Stimulated activated naive CD4-positive, alpha-beta T cell (primary cell): ENCODE results near the gene NDUFS1.
"Not testable (repeated sequence)": the region's sequence is repeated elsewhere in the genome, so short reads cannot be mapped to it uniquely, and the experiment has no call there.

Experiments
- DNase-seq, 6 experiments: peaks; one replicate each; lab custom pipeline; 2025; lab: John Stamatoyannopoulos, UW

Gene NDUFS1

DNA sequence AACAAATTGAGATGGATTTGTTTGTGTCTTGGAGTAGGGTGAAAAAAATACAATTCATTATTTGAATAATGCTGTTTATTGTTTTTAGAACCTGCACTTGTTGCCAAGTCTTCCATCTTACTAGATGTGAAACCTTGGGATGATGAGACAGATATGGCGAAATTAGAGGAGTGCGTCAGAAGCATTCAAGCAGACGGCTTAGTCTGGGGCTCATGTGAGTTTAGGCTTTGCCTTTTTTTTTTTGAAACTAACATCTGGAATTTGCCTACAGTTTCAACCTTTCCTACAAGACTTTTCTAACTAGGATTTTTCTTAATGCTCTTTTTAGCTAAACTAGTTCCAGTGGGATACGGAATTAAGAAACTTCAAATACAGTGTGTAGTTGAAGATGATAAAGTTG is 3.2 kb upstream of the NDUFS1 start:
- DNase-seq = not testable (repeated sequence)

DNA sequence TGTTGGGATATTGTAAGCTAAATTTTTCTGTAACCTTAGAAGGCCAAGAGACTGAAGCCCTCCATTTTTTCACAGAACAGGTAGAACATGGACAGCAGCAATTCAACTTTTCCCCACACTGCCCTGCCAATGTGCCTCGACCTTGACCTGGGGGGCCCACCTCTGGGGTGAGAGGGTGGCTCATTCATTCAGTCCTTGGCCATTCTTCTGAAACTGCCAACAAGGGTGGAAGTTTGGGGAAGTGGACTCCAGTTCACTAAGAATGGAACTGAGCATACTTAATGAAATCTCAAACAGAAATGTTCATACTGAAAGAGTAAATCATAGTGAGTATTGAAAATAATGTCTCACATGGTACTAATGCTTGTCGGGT is 1.5 kb upstream of the NDUFS1 start:
- DNase-seq = no peak

DNA sequence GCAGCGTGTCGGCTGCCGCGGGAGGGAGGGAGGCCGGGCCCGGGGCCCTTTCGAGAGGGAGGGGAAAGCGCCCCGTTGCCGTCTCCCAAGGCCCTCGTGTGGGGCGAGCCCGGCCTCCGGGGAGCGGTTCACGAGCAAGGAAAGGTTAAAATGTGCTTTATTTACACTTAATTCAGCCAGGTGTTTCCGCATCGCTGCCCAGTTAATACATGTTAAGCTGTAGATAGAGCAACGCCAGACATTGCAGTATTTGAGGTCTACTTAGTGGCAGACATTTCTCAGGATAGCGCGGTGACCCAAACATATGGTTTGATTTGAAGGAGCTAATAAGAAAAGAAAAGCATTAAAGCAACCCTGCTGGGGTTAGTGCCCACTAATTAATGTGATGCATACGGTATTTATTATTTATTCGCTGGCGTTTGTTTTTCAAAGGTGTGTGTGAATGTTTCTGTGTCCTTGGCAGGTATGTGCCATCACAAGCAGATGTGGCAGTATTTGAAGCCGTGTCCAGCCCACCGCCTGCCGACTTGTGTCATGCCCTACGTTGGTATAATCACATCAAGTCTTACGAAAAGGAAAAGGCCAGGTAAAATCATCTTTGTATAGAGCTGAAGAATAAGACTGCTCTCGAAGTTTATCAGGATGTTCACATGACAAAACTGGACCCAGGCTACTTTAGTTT is 1.0 kb upstream of the NDUFS1 start:
- DNase-seq = no peak

DNA sequence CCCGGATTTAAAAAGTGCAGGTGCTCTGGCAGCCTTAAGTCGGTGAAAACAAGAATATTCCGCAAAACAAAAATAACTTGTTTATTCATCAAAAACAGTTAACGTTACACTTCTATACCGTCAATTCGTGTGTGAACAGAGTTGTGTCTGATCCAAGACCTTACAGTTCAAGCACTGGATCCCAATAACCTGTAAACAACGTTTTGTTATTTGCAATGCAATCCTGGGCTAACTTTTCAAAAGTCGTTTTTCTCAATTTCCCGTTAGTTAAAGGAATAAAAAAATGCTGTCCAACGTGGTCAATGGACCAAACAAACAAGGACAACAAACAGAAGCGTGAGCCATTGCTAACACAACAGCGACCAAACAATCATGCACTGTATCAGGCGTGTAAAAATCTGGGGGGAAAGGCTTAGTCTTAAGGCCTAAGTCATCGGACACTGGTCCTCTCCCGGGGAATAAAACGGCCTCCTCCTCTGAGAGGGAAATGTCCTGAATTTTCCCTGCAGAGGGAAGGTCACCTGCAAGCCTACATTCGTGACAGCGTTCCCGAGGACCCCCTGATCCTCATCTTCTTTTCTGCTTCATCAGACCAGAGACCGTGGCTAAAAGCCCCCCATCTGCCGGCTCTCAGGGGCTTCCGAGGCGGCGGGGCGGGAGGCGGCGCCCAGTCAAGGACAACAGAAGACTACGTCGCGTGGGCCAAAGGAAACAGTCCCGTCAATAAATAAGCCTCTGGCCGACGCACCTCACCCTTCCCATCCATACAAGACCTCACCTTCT is 490 bp downstream of the NDUFS1 start:
- DNase-seq = no peak

DNA sequence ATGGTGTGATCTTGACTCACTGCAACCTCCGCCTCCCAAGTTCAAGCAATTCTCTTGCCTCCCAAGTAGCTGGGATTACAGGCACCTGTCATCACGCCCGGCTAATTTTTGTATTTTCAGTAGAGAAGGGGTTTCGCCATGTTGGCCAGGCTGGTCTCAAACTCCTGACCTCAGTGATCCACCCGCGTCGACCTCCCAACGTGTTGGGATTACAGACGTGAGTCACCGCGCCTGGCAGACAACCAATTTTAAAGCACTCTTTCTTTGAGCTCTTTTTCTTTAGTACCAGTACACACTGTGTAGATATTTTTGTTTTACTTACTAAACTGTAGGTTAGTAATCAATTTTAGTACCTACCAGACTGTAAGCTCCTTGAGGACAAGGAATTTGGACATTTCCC is 2.2 kb downstream of the NDUFS1 start:
- DNase-seq = not testable (repeated sequence)

DNA sequence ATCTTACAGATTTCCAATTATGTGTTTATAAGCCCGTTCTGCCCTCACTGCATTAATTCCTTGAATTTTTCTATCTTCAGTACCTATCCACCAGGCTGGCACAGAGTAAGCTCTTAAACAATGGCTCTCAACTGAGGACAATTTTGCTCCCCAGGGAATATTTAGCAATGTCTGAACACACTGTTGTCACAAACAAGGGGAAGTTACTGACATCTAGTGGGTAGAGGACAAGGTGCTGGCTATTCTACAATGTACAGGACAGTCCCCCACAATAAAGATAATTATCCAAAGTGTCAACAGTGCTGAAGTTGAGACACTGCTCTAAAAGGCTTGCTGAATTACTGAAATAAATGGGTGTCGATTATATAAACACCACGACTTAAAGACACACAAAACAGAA is 5.0 kb downstream of the NDUFS1 start:
- no peak for DNase-seq

DNA sequence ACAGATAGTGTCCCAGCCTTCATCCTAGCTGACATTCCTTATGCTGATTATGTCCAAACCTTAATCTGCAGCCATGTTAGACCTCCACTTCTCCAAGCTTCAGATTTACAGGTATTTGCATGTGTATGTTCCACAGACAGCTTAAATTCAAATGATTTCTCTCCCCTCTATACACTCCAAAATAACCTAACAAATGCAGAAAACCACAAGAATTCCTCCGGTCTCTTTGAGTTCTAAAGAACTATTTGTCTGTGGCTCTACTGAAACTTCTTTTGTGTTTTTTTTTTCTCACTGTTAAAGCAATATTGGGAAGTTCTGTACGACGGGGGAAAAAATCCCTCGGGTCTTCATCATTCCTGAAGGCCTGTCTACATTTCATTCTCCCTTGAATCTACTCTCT is 8.6 kb downstream of the NDUFS1 start:
- no peak for DNase-seq

DNA sequence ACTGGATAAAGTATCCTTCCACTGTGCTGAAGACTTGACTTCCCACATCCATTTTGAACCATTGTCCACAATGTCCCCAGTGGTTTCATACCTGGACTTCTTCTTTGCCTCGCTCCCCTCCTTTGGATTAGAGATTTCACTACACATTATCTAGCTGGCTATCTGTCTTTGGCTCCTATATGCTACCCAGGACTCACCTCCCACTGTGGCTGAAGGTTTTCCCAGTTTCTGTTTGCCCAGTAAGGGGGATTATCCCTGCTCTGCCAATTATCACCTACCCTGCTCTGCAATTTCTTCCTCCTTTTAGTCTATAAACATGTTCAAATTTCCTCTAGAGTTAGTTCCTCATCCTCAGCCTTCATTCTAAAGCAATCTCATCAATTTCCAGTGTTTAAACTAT is 9.1 kb downstream of the NDUFS1 start:
- DNase-seq = no peak

DNA sequence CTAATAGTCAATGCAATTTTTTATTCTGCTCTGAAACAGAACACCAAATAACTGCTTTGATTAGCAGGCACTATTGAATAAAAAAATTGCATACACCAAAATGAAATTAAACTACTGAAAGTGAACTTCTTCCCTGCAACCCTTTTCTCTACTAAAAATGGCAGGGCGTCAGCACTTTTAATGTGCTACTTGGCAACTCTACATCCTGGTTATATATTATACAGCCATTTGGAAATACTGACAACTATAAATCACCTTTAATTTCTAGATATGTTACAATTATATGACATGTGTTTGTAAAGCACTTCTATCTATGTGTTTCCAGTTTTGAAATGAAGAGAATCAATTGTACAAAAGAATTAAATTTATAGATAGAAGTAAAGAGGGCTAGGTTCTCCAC is 9.9 kb downstream of the NDUFS1 start:
- no peak for DNase-seq

DNA sequence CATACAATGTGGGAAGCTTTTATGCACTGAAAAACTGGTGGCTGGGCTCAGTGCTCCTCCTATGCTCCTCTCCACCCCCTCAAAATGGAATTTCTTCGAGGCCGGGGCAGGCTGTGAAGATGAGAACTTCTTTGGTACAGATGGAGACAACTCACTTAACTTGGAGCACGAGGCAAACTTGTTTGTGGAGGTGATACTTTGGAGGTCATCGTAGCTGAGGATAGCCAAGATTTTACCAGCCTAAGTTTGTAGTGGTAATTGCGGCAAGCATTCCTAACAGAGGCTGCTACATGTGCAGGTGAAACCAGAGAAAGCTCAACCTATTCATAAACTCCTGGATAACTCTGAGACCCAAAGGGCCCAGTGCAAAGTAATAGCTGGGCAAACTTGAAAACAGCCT is 13.6 kb downstream of the NDUFS1 start:
- no peak for DNase-seq

DNA sequence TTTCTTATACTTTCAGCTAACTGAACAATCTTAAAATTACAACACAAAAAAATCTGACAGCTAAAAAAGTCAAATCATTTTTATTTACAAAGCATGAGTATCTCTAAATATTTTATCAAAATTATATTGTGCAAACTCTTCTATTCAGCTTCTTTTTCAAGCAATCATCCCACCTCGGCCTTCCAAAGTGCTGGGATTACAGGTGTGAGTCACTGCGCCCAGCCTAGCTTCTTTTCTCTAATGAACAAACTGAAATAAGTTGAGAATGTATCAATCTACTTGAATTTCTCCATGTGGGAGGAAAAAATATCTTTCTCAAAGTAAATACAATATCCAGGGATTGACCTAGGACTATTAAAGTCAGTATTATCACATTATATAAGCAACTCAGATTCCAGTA is 14.9 kb downstream of the NDUFS1 start:
- DNase-seq = no peak

DNA sequence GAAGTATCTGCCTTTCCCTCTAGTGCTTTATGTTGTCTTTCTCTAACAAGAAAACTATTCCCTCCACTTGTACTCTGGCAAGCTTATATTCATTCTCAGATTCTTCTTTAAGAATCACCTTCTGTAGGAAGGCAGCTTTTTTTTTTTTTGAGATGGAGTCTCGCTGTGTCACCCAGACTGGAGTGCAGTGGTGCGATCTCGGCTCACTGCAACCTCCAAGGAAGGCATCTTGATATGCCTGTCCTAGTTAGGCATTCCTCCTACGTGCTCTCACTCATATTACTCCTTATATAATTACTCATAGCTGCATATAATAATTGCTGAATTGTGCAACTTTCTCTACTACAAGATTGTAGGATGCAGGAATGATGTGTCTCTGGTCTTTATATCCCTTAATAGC is 15.8 kb downstream of the NDUFS1 start:
- DNase-seq = no peak

DNA sequence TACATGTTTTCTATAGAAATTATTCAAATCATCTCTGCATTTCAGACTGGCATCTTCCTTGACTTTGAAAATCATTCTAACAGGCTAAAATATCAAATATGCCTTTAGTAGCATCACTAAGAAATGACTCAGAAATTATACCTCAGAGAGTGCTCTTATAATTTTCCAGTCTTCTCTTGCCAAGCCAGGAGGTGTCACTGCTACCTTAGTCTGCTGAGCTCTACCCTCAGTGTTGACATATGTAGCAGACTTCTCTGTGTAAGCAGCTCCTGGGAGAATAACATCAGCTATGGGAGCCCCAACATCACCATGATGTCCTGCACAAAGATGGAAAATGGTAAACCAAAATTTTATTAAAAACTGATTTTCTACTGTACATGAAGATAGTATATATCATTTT is 31.6 kb downstream of the NDUFS1 start:
- no peak for DNase-seq

DNA sequence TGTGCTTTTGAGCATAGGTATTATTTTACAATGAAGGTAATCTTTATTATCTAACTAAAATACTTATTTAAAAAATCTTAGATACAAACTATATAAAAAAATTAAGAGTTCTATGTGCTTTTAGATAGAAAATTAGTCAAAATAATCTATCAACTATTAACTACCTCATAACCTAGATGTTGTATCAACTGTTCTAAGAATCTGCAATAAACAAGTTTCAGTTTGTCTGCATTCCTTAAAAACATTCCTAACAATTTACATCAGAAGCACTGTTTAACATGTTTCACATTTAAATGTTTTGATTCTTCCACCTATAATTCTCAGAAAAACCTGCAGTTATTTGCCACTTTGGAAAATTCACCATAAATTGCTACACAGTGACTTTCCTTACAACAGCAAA is 33.3 kb downstream of the NDUFS1 start:
- no peak for DNase-seq

DNA sequence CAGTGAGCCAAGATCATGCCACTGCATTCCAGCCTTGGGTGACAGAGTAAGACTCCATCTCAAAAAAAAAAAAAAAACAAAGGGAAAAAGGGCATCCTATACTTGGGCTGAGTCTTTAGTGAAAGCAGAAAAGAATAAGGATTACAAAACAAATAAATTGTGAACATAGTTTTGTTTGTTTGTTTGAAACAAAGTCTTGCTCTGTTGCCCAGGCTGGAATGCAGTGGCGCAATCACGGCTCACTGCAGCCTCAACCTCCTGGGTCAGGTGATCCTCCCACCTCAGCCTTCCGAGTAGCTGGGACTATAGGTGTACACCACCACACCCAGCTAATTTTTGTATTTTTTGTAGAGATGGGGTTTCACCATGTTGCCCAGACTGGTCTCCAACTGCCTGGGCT is 36.7 kb downstream of the NDUFS1 start:
- not testable (repeated sequence) for DNase-seq

DNA sequence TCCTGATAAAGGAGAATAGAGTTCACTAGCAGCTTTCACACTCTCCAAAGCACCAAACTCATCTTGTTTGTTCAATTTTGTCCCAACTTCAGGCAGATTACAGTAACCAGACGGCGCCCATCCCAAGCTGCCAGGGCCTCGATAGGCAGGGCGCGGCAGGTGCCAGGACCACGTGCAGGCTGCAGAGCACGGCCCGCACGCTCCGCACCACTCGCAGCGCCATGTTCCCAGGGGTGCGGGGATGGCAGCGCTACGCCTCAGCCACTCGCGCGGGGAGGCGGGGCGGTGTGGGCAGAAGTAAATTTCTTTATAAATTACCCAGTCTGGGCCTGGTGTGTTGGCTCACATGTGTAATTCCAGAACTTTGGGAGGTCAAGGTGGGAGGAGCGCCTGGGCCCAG is 43.0 kb downstream of the NDUFS1 start:
- no peak for DNase-seq

DNA sequence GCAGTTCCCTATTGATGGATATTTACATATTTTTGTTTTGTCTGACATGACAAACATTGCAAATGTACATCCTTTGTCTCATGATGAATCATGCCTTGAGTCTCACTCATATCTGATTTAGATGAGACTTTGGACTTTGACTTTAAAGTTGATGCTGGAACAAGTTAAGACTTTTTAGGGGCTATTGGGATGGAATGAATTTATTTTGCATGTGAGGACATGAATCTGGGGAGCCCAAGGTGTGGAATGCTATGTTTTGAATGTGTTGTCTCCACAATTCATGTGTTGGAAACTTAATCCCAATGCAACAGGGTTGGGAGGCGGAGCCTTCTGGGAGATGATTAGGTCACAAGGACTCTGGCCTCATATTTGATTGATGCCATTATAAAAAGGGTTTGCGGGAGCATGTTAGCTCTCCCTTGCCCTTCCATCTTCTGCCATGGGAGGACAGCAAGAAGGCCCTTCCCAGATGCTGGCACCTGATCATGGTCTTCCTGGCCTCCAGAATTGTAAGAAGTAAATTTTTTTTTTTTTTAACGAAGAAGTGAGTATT is 44.1 kb downstream of the NDUFS1 start:
- no peak for DNase-seq

DNA sequence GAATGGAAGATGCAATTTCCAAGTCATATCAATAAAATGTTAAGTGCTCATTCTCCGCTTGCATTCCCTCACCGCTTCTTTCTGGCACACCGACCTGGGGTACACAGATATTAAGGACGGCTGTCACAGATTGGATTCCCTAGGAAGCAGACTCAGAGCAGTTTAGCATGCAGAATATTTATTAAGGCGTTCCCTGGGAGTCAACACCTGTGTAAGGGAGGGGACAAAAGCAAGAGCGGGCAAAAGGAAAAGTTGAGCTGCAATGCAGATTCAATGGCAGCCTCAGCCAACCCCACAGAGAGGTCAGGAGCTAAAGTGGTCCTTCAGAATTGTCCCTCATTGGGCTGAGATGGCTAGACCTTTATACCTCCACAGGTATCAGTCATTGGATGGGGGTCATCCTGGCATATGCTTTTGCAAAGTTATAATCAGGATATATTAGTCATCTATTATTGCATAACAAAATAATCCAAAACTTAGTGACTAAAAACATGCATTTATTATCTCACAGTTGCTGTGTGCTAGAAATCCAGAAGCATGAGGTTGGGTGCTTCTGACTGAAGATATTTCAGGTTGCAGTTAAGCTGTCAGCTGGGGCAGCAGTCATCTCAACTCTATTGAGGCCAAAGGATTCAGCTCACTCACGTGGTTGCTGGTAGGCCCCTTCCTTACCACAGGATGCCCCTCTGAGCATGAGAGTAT is 46.2 kb downstream of the NDUFS1 start:
- no peak for DNase-seq

DNA sequence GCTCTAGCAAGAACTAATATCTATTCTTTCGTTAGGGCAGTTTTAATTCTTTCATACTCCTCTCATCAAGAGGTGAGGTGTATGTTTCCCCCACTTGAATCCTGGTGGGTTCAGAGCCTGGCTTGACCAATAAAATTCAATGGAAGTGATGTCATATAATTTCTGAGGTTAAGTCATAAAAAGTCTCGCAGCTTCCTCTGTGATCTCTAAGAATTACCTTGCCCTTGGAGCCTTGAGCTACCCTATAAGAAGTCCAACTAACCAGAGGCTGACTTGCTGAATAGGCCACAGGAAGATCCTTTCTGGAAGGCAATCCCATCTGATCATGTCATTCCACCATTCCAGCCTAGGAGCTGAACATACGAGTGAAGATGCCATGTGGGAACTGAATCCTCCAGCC is 47.1 kb downstream of the NDUFS1 start:
- no peak for DNase-seq

DNA sequence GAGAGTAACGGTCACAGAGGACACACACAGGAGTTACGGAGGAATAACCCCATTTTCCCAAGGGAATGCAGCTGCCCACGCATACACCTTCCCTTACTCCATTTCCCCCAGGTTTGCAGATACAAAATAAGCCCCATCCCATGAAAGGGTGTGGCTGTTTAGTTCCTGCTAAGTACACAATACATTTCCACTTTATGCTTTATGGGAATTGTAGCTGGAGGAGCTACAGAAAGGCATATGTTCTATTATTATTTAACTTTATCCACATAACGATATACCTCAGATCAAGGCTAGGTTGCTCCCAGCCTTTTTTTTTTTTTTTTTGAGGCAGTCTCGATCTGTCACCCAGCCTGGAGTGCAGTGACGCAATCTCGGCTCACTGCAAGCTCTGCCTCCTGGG is 50.5 kb downstream of the NDUFS1 start:
- DNase-seq = no peak

DNA sequence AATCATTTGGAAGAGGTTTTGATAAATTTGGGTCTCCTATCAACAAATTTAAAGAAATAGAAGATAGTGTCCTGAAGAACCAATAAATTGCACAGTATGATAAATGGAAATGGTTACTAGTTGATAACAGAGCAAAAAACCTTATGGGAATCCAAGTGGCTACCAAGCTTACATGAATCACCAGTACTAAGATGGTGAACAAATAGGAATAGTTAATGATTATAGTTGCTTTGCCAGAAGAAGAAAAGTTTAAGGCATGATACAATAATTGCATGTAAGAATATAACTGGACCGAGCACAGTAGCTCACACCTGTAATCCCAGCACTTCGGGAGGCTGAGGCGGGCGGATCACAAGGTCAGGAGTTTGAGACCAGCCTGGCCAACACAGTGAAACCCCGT is 53.7 kb downstream of the NDUFS1 start:
- no peak for DNase-seq

DNA sequence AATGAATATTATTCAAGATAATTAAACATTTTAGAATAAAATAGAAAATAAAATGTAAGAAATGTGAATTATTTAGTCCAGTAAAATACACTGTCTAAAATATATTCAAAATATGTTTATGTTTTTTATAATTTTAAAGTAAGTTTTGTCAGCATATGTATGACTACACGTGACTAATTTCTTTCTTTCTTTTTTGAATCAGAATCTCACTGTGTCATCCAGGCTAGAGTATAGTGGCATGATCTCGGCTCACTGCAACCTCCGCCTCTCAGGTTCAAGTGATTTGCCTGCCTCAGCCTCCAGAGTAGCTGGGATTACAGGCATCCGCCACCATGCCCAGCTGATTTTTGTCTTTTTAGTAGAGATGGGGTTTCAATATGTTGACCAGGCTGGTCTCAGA is 54.2 kb downstream of the NDUFS1 start:
- DNase-seq = no peak

DNA sequence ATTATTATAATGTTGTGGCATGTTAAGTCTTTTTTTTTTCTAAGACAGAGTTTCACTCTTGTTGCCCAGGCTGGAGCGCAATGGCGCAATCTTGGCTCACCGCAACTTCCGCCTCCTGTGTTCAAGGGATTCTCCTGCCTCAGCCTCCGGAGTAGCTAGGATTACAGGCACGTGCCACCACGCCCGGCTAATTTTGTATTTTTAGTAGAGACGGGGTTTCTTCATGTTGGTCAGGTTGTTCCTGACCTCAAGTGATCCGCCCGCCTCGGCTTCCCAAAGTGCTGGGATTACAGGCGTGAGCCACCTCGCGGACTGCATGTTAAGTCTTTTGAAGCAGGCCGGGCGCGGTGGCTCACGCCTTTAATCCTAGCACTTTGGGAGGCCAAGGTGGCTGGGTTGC is 60.4 kb downstream of the NDUFS1 start:
- not testable (repeated sequence) for DNase-seq
